Panc1 (cell line): ENCODE data around the gene SPAG6. TPM values are rescaled to one million over a fixed set of nuclear protein-coding genes. Genes with fewer than 3 reads are reported as not detected.

Experiments
- ATAC-seq: fragments of 200-7000 bp; cut with Tn5 transposase; 2 replicates; pipeline ENCODE4 v1.9.1; 2020; ENCODE audit warnings: mild to moderate bottlenecking, moderate library complexity
- BruUV-seq: library from RNA; stranded (reverse); fragments of 400-500 nt; replicated peaks from 2 replicates; lab custom pipeline; 2021; lab: Mats Ljungman, UMichigan
- CTCF ChIA-PET: fragments of 300-600 bp; sonication (Branson Sonifier 250); formaldehyde crosslinking; loops from one replicate; lab custom pipeline; 2022; ENCODE audit warnings: antibody characterized with exemption; lab: Charles Lee
- POLR2A ChIA-PET: fragments of 300-600 bp; sonication (Branson Sonifier 250); formaldehyde crosslinking; loops from one replicate; lab custom pipeline; 2022; ENCODE audit warnings: antibody characterized with exemption; lab: Charles Lee
- DNase-seq: peaks from one replicate; pipeline ENCODE4 v3.0.0-alpha.2; 2010; ENCODE audit warnings: low read depth, low spot score
- H3K27ac ChIP-seq: 2 replicates; pipeline ENCODE4 v1.5.1; 2011; ENCODE audit warnings: mild to moderate bottlenecking, low read length, inconsistent platforms
- H3K27me3 ChIP-seq: fragments of 200-500 bp; sonication (Bioruptor generic); 2 replicates; pipeline ENCODE4 v1.6.0; 2014; ENCODE audit warnings: low read length, inconsistent platforms; ENCODE audit not compliant: control insufficient read depth, insufficient read depth
- H3K36me3 ChIP-seq: fragments of 200-500 bp; sonication (Bioruptor generic); 2 replicates; pipeline ENCODE4 v1.5.1; 2014; ENCODE audit warnings: inconsistent platforms, mild to moderate bottlenecking, low read length, moderate library complexity; ENCODE audit not compliant: control insufficient read depth, insufficient read depth
- H3K4me1 ChIP-seq: 2 replicates; pipeline ENCODE4 v1.5.1; 2011; ENCODE audit warnings: inconsistent platforms, mild to moderate bottlenecking, low read length, moderate library complexity; ENCODE audit not compliant: control insufficient read depth, insufficient read depth
- H3K4me3 ChIP-seq, 2 experiments: 2 replicates each; pipeline ENCODE4 v1.5.1; 2011 to 2012; ENCODE audit warnings: low read depth in 2 of 2, low read length in 2 of 2, mild to moderate bottlenecking in 2 of 2, inconsistent platforms in 1 of 2, moderate library complexity in 1 of 2
- H3K9me3 ChIP-seq: fragments of 200-500 bp; sonication (Bioruptor generic); 2 replicates; pipeline ENCODE4 v1.5.1; 2014; ENCODE audit warnings: low read depth, mild to moderate bottlenecking, inconsistent platforms, low read length, moderate library complexity; ENCODE audit not compliant: control insufficient read depth, insufficient read depth
- POLR2AphosphoS5 ChIP-seq: IDR thresholded peaks from 2 replicates; pipeline ENCODE4 v1.6.1; 2012; ENCODE audit warnings: mild to moderate bottlenecking, low read depth, low read length, moderate library complexity
- SIN3A ChIP-seq: IDR thresholded peaks from 2 replicates; pipeline ENCODE4 v1.6.1; 2012; ENCODE audit warnings: low read depth, mild to moderate bottlenecking, low read length, moderate library complexity, borderline replicate concordance; ENCODE audit not compliant: insufficient read depth
- TCF7L2 ChIP-seq: IDR thresholded peaks from 2 replicates; pipeline ENCODE4 v1.6.1; 2011; ENCODE audit warnings: mild to moderate bottlenecking, low read depth, low read length, inconsistent platforms
- in situ Hi-C: cut with HindIII; loops from 2 replicates; pipeline ENCODE4 v1.10.0; 2016; ENCODE audit warnings: low sequenced_read_pairs, low pct_unique_long_range_greater_than_20kb
- intact Hi-C: fragments of 100-400 bp; cut with micrococcal nuclease; formaldehyde crosslinking; loops from one replicate; pipeline ENCODE4 v1.10.0; 2022; ENCODE audit not compliant: unreplicated experiment
- total RNA-seq: library from RNA; stranded (reverse); gene quantifications from one replicate; pipeline ENCODE4 v1.2.1, GENCODE V29; 2021; ENCODE audit not compliant: unreplicated experiment
- TF ChIP-seq, protein P1 (sequence below), 2 experiments: IDR thresholded peaks; 2 replicates each; pipeline ENCODE4 v1.6.1; 2011 to 2012; ENCODE audit warnings: low read depth in 2 of 2, control low read depth in 1 of 2, low read length in 1 of 2, mild to moderate bottlenecking in 1 of 2, moderate library complexity in 1 of 2; ENCODE audit not compliant: insufficient read depth in 1 of 2
- TF ChIP-seq, protein P2 (sequence below): fragments of 450-650 bp; IDR thresholded peaks from 2 replicates; pipeline ENCODE4 v1.5.1; 2017; ENCODE audit warnings: mild to moderate bottlenecking

SPAG6 gene
- total RNA-seq, 1 experiment from 2014 or later: not detected

DNA sequence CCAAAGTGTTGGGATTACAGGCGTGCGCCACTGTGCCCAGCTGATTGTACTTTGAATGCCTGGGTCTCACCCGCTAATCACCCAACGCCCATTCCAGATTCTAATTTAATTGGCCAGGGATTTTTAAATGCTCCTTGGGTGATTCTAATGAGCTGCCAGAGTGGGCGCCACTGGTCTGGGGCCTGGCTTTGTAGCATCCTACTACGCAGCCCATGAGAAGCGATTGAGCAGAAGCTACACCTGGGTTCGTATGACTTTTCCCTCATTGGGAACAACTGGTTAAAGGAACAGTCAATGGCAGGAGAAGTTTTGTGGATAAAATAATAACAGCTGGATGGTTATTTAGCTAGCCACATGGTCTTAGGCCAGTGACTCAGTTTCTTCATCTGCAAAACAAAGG is 108.0 kb downstream of the SPAG6 start:
- POLR2A ChIA-PET: no interaction called here
- in situ Hi-C loops: no loop called here
- H3K9me3 ChIP-seq: no peaks in the 10 kb centered on the region
- DNase-seq: no peak
- H3K27ac ChIP-seq: no peak overlapping the region
- CTCF ChIA-PET: no interaction called here
- no peaks in the 10 kb centered on the region for H3K27me3 ChIP-seq
- TF ChIP-seq, protein P1, sequence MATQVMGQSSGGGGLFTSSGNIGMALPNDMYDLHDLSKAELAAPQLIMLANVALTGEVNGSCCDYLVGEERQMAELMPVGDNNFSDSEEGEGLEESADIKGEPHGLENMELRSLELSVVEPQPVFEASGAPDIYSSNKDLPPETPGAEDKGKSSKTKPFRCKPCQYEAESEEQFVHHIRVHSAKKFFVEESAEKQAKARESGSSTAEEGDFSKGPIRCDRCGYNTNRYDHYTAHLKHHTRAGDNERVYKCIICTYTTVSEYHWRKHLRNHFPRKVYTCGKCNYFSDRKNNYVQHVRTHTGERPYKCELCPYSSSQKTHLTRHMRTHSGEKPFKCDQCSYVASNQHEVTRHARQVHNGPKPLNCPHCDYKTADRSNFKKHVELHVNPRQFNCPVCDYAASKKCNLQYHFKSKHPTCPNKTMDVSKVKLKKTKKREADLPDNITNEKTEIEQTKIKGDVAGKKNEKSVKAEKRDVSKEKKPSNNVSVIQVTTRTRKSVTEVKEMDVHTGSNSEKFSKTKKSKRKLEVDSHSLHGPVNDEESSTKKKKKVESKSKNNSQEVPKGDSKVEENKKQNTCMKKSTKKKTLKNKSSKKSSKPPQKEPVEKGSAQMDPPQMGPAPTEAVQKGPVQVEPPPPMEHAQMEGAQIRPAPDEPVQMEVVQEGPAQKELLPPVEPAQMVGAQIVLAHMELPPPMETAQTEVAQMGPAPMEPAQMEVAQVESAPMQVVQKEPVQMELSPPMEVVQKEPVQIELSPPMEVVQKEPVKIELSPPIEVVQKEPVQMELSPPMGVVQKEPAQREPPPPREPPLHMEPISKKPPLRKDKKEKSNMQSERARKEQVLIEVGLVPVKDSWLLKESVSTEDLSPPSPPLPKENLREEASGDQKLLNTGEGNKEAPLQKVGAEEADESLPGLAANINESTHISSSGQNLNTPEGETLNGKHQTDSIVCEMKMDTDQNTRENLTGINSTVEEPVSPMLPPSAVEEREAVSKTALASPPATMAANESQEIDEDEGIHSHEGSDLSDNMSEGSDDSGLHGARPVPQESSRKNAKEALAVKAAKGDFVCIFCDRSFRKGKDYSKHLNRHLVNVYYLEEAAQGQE (IDR thresholded peaks at IDR 0.05; ENCODE audit: insufficient read depth in 1 of 2, low read depth in 2 of 2, low read length in 1 of 2): no peak
- TF ChIP-seq POLR2AphosphoS5 (no peak), TCF7L2 (no peak), SIN3A (no peak)
- TF ChIP-seq, protein P2, sequence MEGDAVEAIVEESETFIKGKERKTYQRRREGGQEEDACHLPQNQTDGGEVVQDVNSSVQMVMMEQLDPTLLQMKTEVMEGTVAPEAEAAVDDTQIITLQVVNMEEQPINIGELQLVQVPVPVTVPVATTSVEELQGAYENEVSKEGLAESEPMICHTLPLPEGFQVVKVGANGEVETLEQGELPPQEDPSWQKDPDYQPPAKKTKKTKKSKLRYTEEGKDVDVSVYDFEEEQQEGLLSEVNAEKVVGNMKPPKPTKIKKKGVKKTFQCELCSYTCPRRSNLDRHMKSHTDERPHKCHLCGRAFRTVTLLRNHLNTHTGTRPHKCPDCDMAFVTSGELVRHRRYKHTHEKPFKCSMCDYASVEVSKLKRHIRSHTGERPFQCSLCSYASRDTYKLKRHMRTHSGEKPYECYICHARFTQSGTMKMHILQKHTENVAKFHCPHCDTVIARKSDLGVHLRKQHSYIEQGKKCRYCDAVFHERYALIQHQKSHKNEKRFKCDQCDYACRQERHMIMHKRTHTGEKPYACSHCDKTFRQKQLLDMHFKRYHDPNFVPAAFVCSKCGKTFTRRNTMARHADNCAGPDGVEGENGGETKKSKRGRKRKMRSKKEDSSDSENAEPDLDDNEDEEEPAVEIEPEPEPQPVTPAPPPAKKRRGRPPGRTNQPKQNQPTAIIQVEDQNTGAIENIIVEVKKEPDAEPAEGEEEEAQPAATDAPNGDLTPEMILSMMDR: no peak
- no peak for ATAC-seq
- BruUV-seq: no TSS peak
- intact Hi-C loops: no loop called here
- H3K4me1 ChIP-seq: no peaks in the 10 kb centered on the region
- no peak overlapping the region for H3K4me3 ChIP-seq
- H3K36me3 ChIP-seq: no peaks in the 10 kb centered on the region

DNA sequence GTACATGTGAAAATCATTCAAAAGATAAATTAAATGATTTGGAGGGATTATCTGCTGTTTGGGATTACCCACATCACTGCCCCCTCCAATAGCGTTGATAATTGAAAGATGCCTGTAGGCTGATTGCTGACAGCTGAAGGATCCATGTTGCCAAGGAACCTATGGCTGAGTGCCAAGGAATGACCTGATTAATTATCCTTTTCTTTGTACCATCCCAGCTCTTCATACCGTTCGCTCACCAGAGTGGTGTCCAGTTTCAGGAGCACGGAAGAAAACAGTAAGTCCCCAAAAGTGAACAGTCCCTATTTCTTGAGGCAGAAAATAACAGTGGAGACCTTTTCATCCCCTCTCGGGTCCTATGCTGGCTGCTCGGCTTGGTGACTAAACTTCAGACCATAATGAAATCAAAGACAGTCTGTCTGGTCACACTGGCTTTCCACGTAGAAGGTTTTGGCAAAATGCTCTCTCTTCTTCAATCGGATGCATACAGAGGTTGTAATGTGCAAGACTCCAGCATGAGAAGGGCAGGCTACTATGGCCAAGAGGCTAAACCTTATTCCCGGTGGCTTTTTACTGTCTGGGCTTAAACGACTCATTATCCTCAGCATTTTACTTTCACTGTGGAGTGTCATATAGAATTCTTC is 108.8 kb downstream of the SPAG6 start:
- no peak for ATAC-seq
- POLR2A ChIA-PET: no interaction called here

DNA sequence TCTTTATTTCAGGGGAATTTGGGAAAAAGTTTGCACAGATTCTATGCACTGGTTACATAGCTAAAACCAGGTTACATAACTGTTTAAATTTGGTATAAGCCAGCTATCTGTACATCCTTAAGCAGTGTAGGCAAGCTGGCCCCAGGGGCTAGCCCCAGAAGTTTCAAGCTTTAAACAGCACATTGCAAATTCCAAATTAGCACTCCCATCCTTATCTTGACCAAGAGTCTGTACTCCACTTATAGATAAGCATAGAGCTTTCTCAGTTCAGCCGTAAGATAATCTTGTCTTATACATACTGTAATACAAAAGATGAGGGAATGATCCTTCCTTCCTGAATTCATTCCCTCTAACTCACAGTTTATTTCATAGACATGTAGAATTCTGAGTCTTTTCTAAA is 109.3 kb downstream of the SPAG6 start:
- Histone ChIP-seq H3K27ac (no peak overlapping the region), H3K4me3 (no peak overlapping the region), H3K9me3 (no peaks in the 10 kb centered on the region), H3K4me1 (no peaks in the 10 kb centered on the region), H3K36me3 (no peaks in the 10 kb centered on the region), H3K27me3 (no peaks in the 10 kb centered on the region)
- in situ Hi-C loops (no loop called here), intact Hi-C loops (no loop called here)
- ChIA-PET CTCF (interaction anchor here (0.7 kb wide), 1 partner anchor 27 kb away, joined by 4 read pairs; no protein-coding TSS in a partner anchor), POLR2A (no interaction called here)
- no TSS peak for BruUV-seq
- DNase-seq: no peak
- no peak for TF ChIP-seq POLR2AphosphoS5
- TF ChIP-seq, protein P1 (IDR thresholded peaks at IDR 0.05; ENCODE audit: insufficient read depth in 1 of 2, low read depth in 2 of 2, low read length in 1 of 2): no peak
- TF ChIP-seq TCF7L2: no peak
- TF ChIP-seq, protein P2: no peak
- no peak for TF ChIP-seq SIN3A
- ATAC-seq: no peak

More for the DNA sequence above, 108.8 kb downstream of the SPAG6 start:
- Histone ChIP-seq H3K27ac (no peak overlapping the region), H3K9me3 (no peaks in the 10 kb centered on the region), H3K4me1 (no peaks in the 10 kb centered on the region), H3K36me3 (no peaks in the 10 kb centered on the region), H3K4me3 (no peak overlapping the region), H3K27me3 (no peaks in the 10 kb centered on the region)
- CTCF ChIA-PET: interaction anchor here (0.7 kb wide), 1 partner anchor 26 kb away, joined by 4 read pairs; no protein-coding TSS in a partner anchor
- intact Hi-C loops (no loop called here), in situ Hi-C loops (no loop called here)
- no peak for DNase-seq
- no TSS peak for BruUV-seq
- TF ChIP-seq POLR2AphosphoS5: no peak
- no peak for TF ChIP-seq TCF7L2
- no peak for TF ChIP-seq SIN3A
